Liver (tissue), 9 donors: Measurements from ENCODE around the gene IFT122. TPM values are rescaled to one million over a fixed set of nuclear protein-coding genes. Genes with fewer than 3 reads are reported as not detected.
"Not testable (repeated sequence)": the region's sequence is repeated elsewhere in the genome, so short reads cannot be mapped to it uniquely, and the experiment has no call there.

Experiments
- DNase-seq: peaks from one replicate; pipeline ENCODE4 v3.0.0-alpha.2; 2017; ENCODE audit warnings: low spot score
- H3K27ac ChIP-seq, 2 donors: one replicate each; pipeline ENCODE4 v1.7.0; 2013; ENCODE audit warnings: inconsistent platforms in 2 of 2, low read length in 2 of 2, control low read depth in 1 of 2, low read depth in 1 of 2, mild to moderate bottlenecking in 1 of 2
- H3K27me3 ChIP-seq, 4 donors: one replicate each; pipeline versions ENCODE4 v1.6.1 to v1.7.0; 2013; ENCODE audit warnings: low read length in 3 of 4, inconsistent platforms in 1 of 4, mild to moderate bottlenecking in 1 of 4, moderate library complexity in 1 of 4; ENCODE audit not compliant: control insufficient read depth in 4 of 4, insufficient read depth in 4 of 4
- H3K36me3 ChIP-seq, 4 donors: one replicate each; pipeline versions ENCODE4 v1.6.1 to v1.7.0; 2013; ENCODE audit warnings: low read length in 3 of 4, mild to moderate bottlenecking in 3 of 4, low read depth in 1 of 4, moderate library complexity in 1 of 4; ENCODE audit not compliant: control insufficient read depth in 4 of 4, insufficient read depth in 3 of 4
- H3K4me1 ChIP-seq, 4 donors: one replicate each; pipeline versions ENCODE4 v1.6.1 to v1.7.0; 2013; ENCODE audit warnings: low read length in 3 of 4, mild to moderate bottlenecking in 3 of 4, moderate library complexity in 1 of 4; ENCODE audit not compliant: control insufficient read depth in 4 of 4, insufficient read depth in 4 of 4
- H3K4me3 ChIP-seq, 3 donors: one replicate each; pipeline versions ENCODE4 v1.6.1 to v1.7.0; 2013; ENCODE audit warnings: low read length in 3 of 3, control low read depth in 1 of 3, low read depth in 1 of 3, mild to moderate bottlenecking in 1 of 3
- H3K9ac ChIP-seq, 2 donors: one replicate each; pipeline ENCODE4 v1.7.0; 2013; ENCODE audit warnings: low read length in 2 of 2, mild to moderate bottlenecking in 2 of 2, moderate library complexity in 2 of 2, control low read depth in 1 of 2, low read depth in 1 of 2
- H3K9me3 ChIP-seq, 4 donors: one replicate each; pipeline versions ENCODE4 v1.6.1 to v1.7.0; 2013; ENCODE audit warnings: low read length in 3 of 4; ENCODE audit not compliant: control insufficient read depth in 4 of 4
- ATF3 ChIP-seq: IDR thresholded peaks from 2 replicates; pipeline ENCODE4 v1.6.1; 2016; ENCODE audit warnings: antibody characterized with exemption
- CTCF ChIP-seq: fragments of 150-350 bp; IDR thresholded peaks from 2 replicates; pipeline ENCODE4 v1.5.1; 2017; ENCODE audit warnings: improper control_type of control experiment, low read depth, low read length; ENCODE audit not compliant: missing input control
- EGR1 ChIP-seq, 2 donors: IDR thresholded peaks; 2 replicates each; pipeline ENCODE4 v1.6.1; 2016 to 2018; ENCODE audit warnings: antibody characterized with exemption in 2 of 2, low read depth in 2 of 2
- FOXA1 ChIP-seq: IDR thresholded peaks from 2 replicates; pipeline ENCODE4 v1.6.1; 2016; ENCODE audit warnings: antibody characterized with exemption
- FOXA2 ChIP-seq: IDR thresholded peaks from 2 replicates; pipeline ENCODE4 v1.6.1; 2016; ENCODE audit warnings: antibody characterized with exemption
- GABPA ChIP-seq, 2 donors: IDR thresholded peaks in 1 of 2; conservative IDR thresholded peaks in 1 of 2; 2 replicates each; pipeline ENCODE4 v1.6.1; 2016; ENCODE audit warnings: antibody characterized with exemption in 2 of 2, mild to moderate bottlenecking in 1 of 2, moderate library complexity in 1 of 2
- HNF4A ChIP-seq, 2 donors: conservative IDR thresholded peaks; 2 replicates each; pipeline ENCODE4 v1.6.1; 2016; ENCODE audit warnings: antibody characterized with exemption in 2 of 2, mild to moderate bottlenecking in 2 of 2
- HNF4G ChIP-seq: IDR thresholded peaks from 2 replicates; pipeline ENCODE4 v1.6.1; 2016; ENCODE audit warnings: antibody characterized with exemption
- JUND ChIP-seq, 2 donors: IDR thresholded peaks; 2 replicates each; pipeline ENCODE4 v1.6.1; 2016; ENCODE audit warnings: antibody characterized with exemption in 2 of 2
- MAX ChIP-seq: IDR thresholded peaks from 2 replicates; pipeline ENCODE4 v1.6.1; 2016; ENCODE audit warnings: antibody characterized with exemption
- NR2F2 ChIP-seq: IDR thresholded peaks from 2 replicates; pipeline ENCODE4 v1.6.1; 2016; ENCODE audit warnings: antibody characterized with exemption
- RAD21 ChIP-seq, 2 donors: IDR thresholded peaks; 2 replicates each; pipeline ENCODE4 v1.6.1; 2016; ENCODE audit warnings: antibody characterized with exemption in 2 of 2, mild to moderate bottlenecking in 2 of 2
- REST ChIP-seq: IDR thresholded peaks from 2 replicates; pipeline ENCODE4 v1.6.1; 2016; ENCODE audit warnings: antibody characterized with exemption, mild to moderate bottlenecking
- RXRA ChIP-seq, 2 donors: IDR thresholded peaks; 2 replicates each; pipeline ENCODE4 v1.6.1; 2017 to 2018; ENCODE audit warnings: antibody characterized with exemption in 2 of 2, mild to moderate bottlenecking in 1 of 2
- SP1 ChIP-seq: IDR thresholded peaks from 2 replicates; pipeline ENCODE4 v1.6.1; 2018; ENCODE audit warnings: antibody characterized with exemption, mild to moderate bottlenecking
- TAF1 ChIP-seq: conservative IDR thresholded peaks from 2 replicates; pipeline ENCODE4 v1.6.1; 2016; ENCODE audit warnings: antibody characterized with exemption, mild to moderate bottlenecking
- YY1 ChIP-seq: IDR thresholded peaks from 2 replicates; pipeline ENCODE4 v1.6.1; 2016; ENCODE audit warnings: antibody characterized with exemption, mild to moderate bottlenecking
- ZBTB33 ChIP-seq: IDR thresholded peaks from 2 replicates; pipeline ENCODE4 v1.6.1; 2016; ENCODE audit warnings: antibody characterized with exemption
- WGBS: extraction: QIAGEN DNeasy Blood & Tissue Kit; methylation state at CpG from one replicate; pipeline ENCODE4 v1.1.7; 2013; 5-methylcytosine and 5-hydroxymethylcytosine counted together
- polyA plus RNA-seq, 2 donors: library from polyadenylated mRNA; stranded (reverse) in 1 of 2; unstranded in 1 of 2; fragments of 200-250 nt in 1 of 2; fragments of >200 nt in 1 of 2; fragmentation: Nextera tagmentation in 1 of 2; extraction: Ambion mirVana in 1 of 2; gene quantifications; one replicate each; pipeline versions ENCODE4 v1.2.1 to v1.2.3, GENCODE V29; 2013 to 2015
- total RNA-seq, 2 donors: library from RNA; depleted of rRNA; stranded (reverse); fragments of >200 nt; gene quantifications; one replicate each; pipeline ENCODE4 v1.2.3, GENCODE V29; 2014
- donor health status: healthy.
- donor health status: healthy.
- donor health status: healthy.
- donor health status: healthy.
- donor health status: healthy.

The IFT122 gene
- total and polyA plus RNA-seq, 4 donors, result 3.3 to 25.8 (median 10.6) TPM

GRCh38 chr3:129476586-129476985, 36.6 kb downstream of the IFT122 start:
- H3K27me3 ChIP-seq, result no peaks in the 10 kb centered on the region
- no peaks in the 10 kb centered on the region for H3K9me3 ChIP-seq
- TF ChIP-seq GABPA (IDR thresholded peaks at IDR 0.05 in 1 of 2, conservative IDR thresholded peaks at IDR 0.05 in 1 of 2) (no peak), SP1 (no peak), FOXA2 (no peak), EGR1 (IDR thresholded peaks at IDR 0.05; ENCODE audit: low read depth in 2 of 2) (no peak), FOXA1 (no peak), ZBTB33 (no peak), HNF4A (conservative IDR thresholded peaks at IDR 0.05) (no peak), YY1 (no peak), MAX (no peak), REST (no peak), RAD21 (IDR thresholded peaks at IDR 0.05) (no peak), CTCF (no peak), NR2F2 (no peak), HNF4G (no peak), RXRA (IDR thresholded peaks at IDR 0.05) (no peak), ATF3 (no peak), TAF1 (no peak), JUND (IDR thresholded peaks at IDR 0.05) (no peak)
- no peak for DNase-seq
- no peak overlapping the region for H3K9ac ChIP-seq
- peaks cover 3 to 16% (median 8%) of the 10 kb centered on the region in 4 donors for H3K36me3 ChIP-seq
- 95% methylated on average over 6 of the region's 6 CpGs for WGBS
- peaks cover 0 to 16% (median 14%) of the 10 kb centered on the region in 4 donors for H3K4me1 ChIP-seq
- H3K27ac ChIP-seq, result no peak overlapping the region
- H3K4me3 ChIP-seq, result no peak overlapping the region

- H3K4me3 ChIP-seq, H3K27me3 ChIP-seq, H3K27ac ChIP-seq, H3K9me3 ChIP-seq, DNase-seq, H3K9ac ChIP-seq, H3K4me1 ChIP-seq: not testable (repeated sequence)
- WGBS, result 76% methylated on average over 8 of the region's 11 CpGs
- H3K36me3 ChIP-seq, result peaks cover 5 to 19% (median 15%) of the 10 kb centered on the region in 4 donors
These were observed 41.3 kb downstream of the IFT122 start for GRCh38 chr3:129481225-129481765.
